NT2/D1 (cell line): ENCODE data around the gene ZBTB7A.

ENCODE experiments used
- DNase-seq: peaks from one replicate; pipeline ENCODE4 v3.0.0-alpha.2; 2011; ENCODE audit warnings: low read depth, low spot score
- H3K27me3 ChIP-seq: 2 replicates; pipeline ENCODE4 v1.6.0; 2011; ENCODE audit warnings: mild to moderate bottlenecking; ENCODE audit not compliant: insufficient read length, insufficient read depth
- H3K36me3 ChIP-seq: 2 replicates; pipeline ENCODE4 v1.6.1; 2011; ENCODE audit warnings: mild to moderate bottlenecking, low read length, mixed read lengths; ENCODE audit not compliant: insufficient read depth, insufficient read length
- H3K4me1 ChIP-seq: 2 replicates; pipeline ENCODE4 v1.5.1; 2011; ENCODE audit not compliant: insufficient read depth, insufficient read length
- H3K4me3 ChIP-seq: 2 replicates; pipeline ENCODE4 v1.5.1; 2011; ENCODE audit warnings: low read depth; ENCODE audit not compliant: insufficient read length
- H3K9ac ChIP-seq: 2 replicates; pipeline ENCODE4 v1.6.0; 2011; ENCODE audit warnings: low read depth; ENCODE audit not compliant: insufficient read length
- H3K9me3 ChIP-seq: 2 replicates; pipeline ENCODE4 v1.5.1; 2011; ENCODE audit warnings: mild to moderate bottlenecking, low read length; ENCODE audit not compliant: insufficient read depth
- SUZ12 ChIP-seq: IDR thresholded peaks from 2 replicates; pipeline ENCODE4 v1.6.1; 2011; ENCODE audit not compliant: insufficient read length, insufficient read depth; ENCODE audit errors: extremely low read depth
- YY1 ChIP-seq: IDR thresholded peaks from 2 replicates; pipeline ENCODE4 v1.6.1; 2011; ENCODE audit not compliant: insufficient read length, insufficient read depth
- ZNF274 ChIP-seq: IDR thresholded peaks from 2 replicates; pipeline ENCODE4 v1.6.1; 2011; ENCODE audit warnings: mild to moderate bottlenecking, low read depth, low read length

The ZBTB7A gene

GRCh38 chr19:4098493-4098892 lies 31.8 kb upstream of the ZBTB7A start:
- Histone ChIP-seq H3K4me3 (no peak overlapping the region), H3K4me1 (peaks cover 8% of the 10 kb centered on the region), H3K36me3 (peaks cover 94% of the 10 kb centered on the region), H3K27me3 (no peaks in the 10 kb centered on the region), H3K9ac (no peak overlapping the region), H3K9me3 (no peaks in the 10 kb centered on the region)
- TF ChIP-seq YY1 (no peak), ZNF274 (no peak), SUZ12 (no peak)
- DNase-seq: no peak

DNA sequence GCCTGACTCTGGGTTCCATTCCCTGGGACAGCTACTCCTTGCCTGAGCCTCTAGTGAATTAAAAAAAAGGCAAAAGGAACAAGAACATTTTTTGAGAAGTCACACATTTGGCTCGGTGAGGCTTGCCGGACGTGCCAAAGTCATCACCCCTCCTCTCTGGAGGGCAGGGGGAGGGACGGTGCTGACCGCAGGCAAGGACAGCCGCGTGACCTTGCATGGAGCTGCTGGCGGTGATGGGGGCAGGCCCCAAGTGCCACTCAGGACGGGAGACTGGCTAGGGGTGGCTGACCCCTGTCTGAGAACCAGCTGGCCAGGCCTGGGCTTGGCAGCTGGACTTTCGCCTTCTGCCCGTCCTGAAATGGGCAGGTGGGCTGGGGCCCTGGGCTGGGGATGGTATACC lies 30.8 kb upstream of the ZBTB7A start:
- no peaks in the 10 kb centered on the region for H3K9me3 ChIP-seq
- H3K36me3 ChIP-seq: peaks cover 91% of the 10 kb centered on the region
- no peak overlapping the region for H3K9ac ChIP-seq
- TF ChIP-seq YY1 (no peak), ZNF274 (no peak), SUZ12 (no peak)
- H3K27me3 ChIP-seq: no peaks in the 10 kb centered on the region
- H3K4me1 ChIP-seq: peaks cover 6% of the 10 kb centered on the region
- no peak for DNase-seq
- no peak overlapping the region for H3K4me3 ChIP-seq

DNA sequence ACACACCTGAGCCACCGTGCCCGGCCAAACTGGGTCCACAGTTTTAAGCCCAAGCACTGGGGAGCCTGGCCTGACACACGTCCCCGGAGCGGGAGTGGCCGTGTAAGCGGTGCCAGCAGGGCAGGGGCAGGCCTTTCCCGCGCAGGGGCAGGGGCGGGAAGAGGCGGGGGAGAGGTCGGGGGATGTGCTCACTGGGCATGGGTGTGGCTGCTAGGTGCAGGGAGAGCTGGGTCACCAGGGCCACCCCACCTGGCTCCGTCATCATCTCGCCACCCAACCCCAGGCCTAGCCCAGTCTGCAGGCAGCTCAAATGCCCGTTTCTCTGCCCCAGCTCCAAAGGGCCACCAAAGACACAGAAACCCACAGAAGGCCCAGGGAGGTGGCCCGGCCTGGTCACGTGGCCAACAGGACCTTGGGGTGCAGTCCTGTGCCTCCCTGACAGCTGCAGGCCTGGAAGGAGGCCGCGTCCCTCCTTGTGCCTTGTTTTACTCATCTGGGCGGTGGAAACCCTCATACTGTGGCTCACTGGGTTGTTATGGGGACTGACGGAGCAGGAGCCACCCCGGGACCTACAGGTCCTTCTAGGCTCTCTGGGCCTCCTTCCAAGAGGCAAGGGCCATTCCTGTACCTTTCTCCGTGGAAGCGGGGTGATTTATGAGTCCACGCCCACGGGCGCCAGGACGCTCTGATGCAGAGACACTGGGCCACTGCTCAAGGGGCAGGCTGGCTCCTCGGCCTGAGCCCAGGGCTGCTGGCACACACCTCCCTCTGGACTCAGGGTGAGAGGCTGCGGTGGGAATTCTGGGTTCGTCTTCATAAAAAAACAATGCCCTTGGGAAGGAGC lies 29.6 kb upstream of the ZBTB7A start:
- H3K27me3 ChIP-seq: no peaks in the 10 kb centered on the region
- H3K4me1 ChIP-seq: peaks cover 1% of the 10 kb centered on the region
- H3K36me3 ChIP-seq: peaks cover 88% of the 10 kb centered on the region
- H3K4me3 ChIP-seq: no peak overlapping the region
- H3K9ac ChIP-seq: no peak overlapping the region
- DNase-seq: no peak
- H3K9me3 ChIP-seq: no peaks in the 10 kb centered on the region
- TF ChIP-seq SUZ12: no peak
- no peak for TF ChIP-seq YY1
- no peak for TF ChIP-seq ZNF274

DNA sequence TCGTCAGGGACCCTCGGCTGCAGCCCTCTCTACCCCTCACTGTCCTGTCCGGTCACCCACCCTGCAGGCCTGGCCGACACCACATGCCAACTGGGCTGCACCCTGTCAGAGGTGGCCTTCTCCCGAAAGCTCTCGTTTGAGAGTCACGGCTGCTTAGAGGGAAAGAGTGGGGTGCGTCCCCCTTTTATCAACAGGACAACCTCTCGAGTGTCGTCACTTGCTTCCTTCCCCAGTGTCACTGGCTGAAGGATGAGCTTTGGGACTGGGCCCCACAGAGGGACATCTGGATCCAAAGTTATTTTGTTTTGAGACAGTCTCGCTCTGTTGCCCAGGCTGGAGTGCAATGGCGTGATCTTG lies 28.8 kb upstream of the ZBTB7A start:
- peaks cover 1% of the 10 kb centered on the region for H3K4me1 ChIP-seq
- TF ChIP-seq SUZ12: no peak
- TF ChIP-seq ZNF274: no peak
- TF ChIP-seq YY1: no peak

GRCh38 chr19:4094761-4095487 lies 28.2 kb upstream of the ZBTB7A start:
- DNase-seq: no peak
- Histone ChIP-seq H3K9ac (no peak overlapping the region), H3K27me3 (no peaks in the 10 kb centered on the region), H3K9me3 (no peaks in the 10 kb centered on the region), H3K4me3 (no peak overlapping the region), H3K36me3 (peaks cover 89% of the 10 kb centered on the region), H3K4me1 (peaks cover 1% of the 10 kb centered on the region)
- TF ChIP-seq ZNF274 (no peak), SUZ12 (no peak), YY1 (no peak)

More for the DNA sequence above, 28.8 kb upstream of the ZBTB7A start:
- H3K27me3 ChIP-seq: no peaks in the 10 kb centered on the region
- H3K9ac ChIP-seq: no peak overlapping the region
- no peak for DNase-seq
- H3K4me3 ChIP-seq: no peak overlapping the region
- H3K36me3 ChIP-seq: peaks cover 87% of the 10 kb centered on the region
- H3K9me3 ChIP-seq: no peaks in the 10 kb centered on the region

DNA sequence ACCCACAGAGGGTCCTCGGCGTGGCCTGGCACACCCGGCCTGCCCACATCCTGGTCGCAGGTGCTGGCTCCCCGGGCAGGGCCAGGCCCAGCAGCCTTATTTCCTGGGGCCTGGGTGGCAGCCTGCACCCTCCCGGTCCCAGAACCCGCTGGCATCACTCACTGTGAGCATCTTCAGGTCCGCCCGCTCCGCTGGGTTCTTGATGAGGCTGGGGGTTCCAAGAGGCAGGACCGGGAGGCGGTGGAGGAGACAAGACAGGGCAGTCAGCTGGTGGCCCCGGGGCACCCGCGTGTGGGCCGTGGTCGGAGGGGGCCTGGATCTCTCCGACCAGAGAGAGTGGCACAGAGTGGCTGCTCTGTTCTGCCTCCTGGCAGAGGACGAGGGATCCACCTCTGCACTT lies 27.6 kb upstream of the ZBTB7A start:
- Histone ChIP-seq H3K27me3 (no peaks in the 10 kb centered on the region), H3K9me3 (no peaks in the 10 kb centered on the region), H3K4me3 (no peak overlapping the region), H3K4me1 (peaks cover 4% of the 10 kb centered on the region), H3K9ac (no peak overlapping the region), H3K36me3 (peaks cover 90% of the 10 kb centered on the region)
- TF ChIP-seq ZNF274 (no peak), SUZ12 (no peak), YY1 (no peak)
- no peak for DNase-seq

- no peaks in the 10 kb centered on the region for H3K9me3 ChIP-seq
- no peak for DNase-seq
- H3K9ac ChIP-seq: no peak overlapping the region
- H3K4me3 ChIP-seq: no peak overlapping the region
- peaks cover 90% of the 10 kb centered on the region for H3K36me3 ChIP-seq
- no peaks in the 10 kb centered on the region for H3K27me3 ChIP-seq
- H3K4me1 ChIP-seq: peaks cover 4% of the 10 kb centered on the region
- TF ChIP-seq YY1 (no peak), SUZ12 (no peak), ZNF274 (no peak)
Observed at GRCh38 chr19:4093643-4094175, 27.0 kb upstream of the ZBTB7A start.
